GM23338 (cell line): ENCODE results near the gene OR4D11. TPM values are rescaled to one million over a fixed set of nuclear protein-coding genes. Genes with fewer than 3 reads are reported as not detected.

Source experiments
- ATAC-seq: fragments of 200-7000 bp; cut with Tn5 transposase; 3 replicates; pipeline ENCODE4 v1.9.1; 2020
- DNase-seq: peaks from one replicate; pipeline ENCODE4 v3.0.0-alpha.2; 2015; ENCODE audit warnings: low spot score
- H2AFZ ChIP-seq: fragments of 200-600 bp; sonication (generic); 2 replicates; pipeline ENCODE4 v1.8.0; 2016; ENCODE audit warnings: antibody characterized with exemption, mild to moderate bottlenecking, moderate library complexity
- H3F3A ChIP-seq: fragments of 200-600 bp; sonication (generic); replicated peaks from 2 replicates; pipeline ENCODE4 v1.8.0; 2017; ENCODE audit warnings: antibody characterized with exemption, mixed run types, low read depth
- H3K27ac ChIP-seq: fragments of 200-600 bp; sonication (generic); 2 replicates; pipeline ENCODE4 v1.6.1; 2016; ENCODE audit warnings: low read depth
- H3K27me3 ChIP-seq: fragments of 200-600 bp; sonication (generic); 2 replicates; pipeline ENCODE4 v1.8.0; 2016; ENCODE audit warnings: mild to moderate bottlenecking, mixed run types, moderate library complexity; ENCODE audit not compliant: insufficient read depth
- H3K36me3 ChIP-seq: fragments of 200-600 bp; sonication (generic); 2 replicates; pipeline ENCODE4 v1.8.0; 2016; ENCODE audit warnings: mild to moderate bottlenecking; ENCODE audit not compliant: insufficient read depth
- H3K4me1 ChIP-seq: fragments of 200-600 bp; sonication (generic); 2 replicates; pipeline ENCODE4 v1.8.0; 2016; ENCODE audit warnings: mild to moderate bottlenecking, moderate library complexity; ENCODE audit not compliant: insufficient read depth
- H3K4me2 ChIP-seq: fragments of 200-600 bp; sonication (generic); 2 replicates; pipeline ENCODE4 v1.7.1; 2017; ENCODE audit warnings: mixed run types
- H3K4me3 ChIP-seq: fragments of 200-600 bp; sonication (generic); 2 replicates; pipeline ENCODE4 v1.6.1; 2016; ENCODE audit warnings: mixed run types
- H3K79me2 ChIP-seq: fragments of 200-600 bp; sonication (generic); replicated peaks from 2 replicates; pipeline ENCODE4 v1.8.0; 2017; ENCODE audit warnings: mild to moderate bottlenecking; ENCODE audit not compliant: insufficient read depth
- H3K9me2 ChIP-seq: fragments of 200-600 bp; sonication (generic); 2 replicates; pipeline ENCODE4 v1.8.0; 2017; ENCODE audit not compliant: insufficient read depth
- H4K20me1 ChIP-seq: fragments of 200-600 bp; sonication (generic); replicated peaks from 2 replicates; pipeline ENCODE4 v1.8.0; 2017; ENCODE audit warnings: mild to moderate bottlenecking; ENCODE audit not compliant: insufficient read depth
- H3K27ac Mint-ChIP-seq: 2 replicates; pipeline ENCODE4 v1.8.0; 2020; ENCODE audit warnings: inconsistent platforms, mild to moderate bottlenecking, moderate library complexity, mixed read lengths
- H3K27me3 Mint-ChIP-seq: 3 replicates; pipeline ENCODE4 v1.8.0; 2022; ENCODE audit warnings: low read depth, mild to moderate bottlenecking, moderate library complexity, mixed read lengths, inconsistent platforms; ENCODE audit not compliant: insufficient read depth, poor library complexity
- H3K36me3 Mint-ChIP-seq: 3 replicates; pipeline ENCODE4 v1.8.0; 2021; ENCODE audit warnings: low read depth, mild to moderate bottlenecking, inconsistent platforms, moderate library complexity, mixed read lengths
- H3K4me1 Mint-ChIP-seq: 3 replicates; pipeline ENCODE4 v1.8.0; 2020; ENCODE audit warnings: mild to moderate bottlenecking, inconsistent platforms, mixed read lengths
- H3K4me3 Mint-ChIP-seq: 3 replicates; pipeline ENCODE4 v1.8.0; 2021; ENCODE audit warnings: moderate library complexity, mild to moderate bottlenecking, inconsistent platforms, mixed read lengths
- H3K9me3 Mint-ChIP-seq: 3 replicates; pipeline ENCODE4 v1.8.0; 2020; ENCODE audit warnings: moderate library complexity, mild to moderate bottlenecking, inconsistent platforms, mixed read lengths
- CTCF ChIP-seq, 2 experiments: fragments of 200-600 bp in 1 of 2; sonication (generic) in 1 of 2; conservative IDR thresholded peaks; 2 replicates each; pipeline versions ENCODE4 v1.5.1 to v1.6.1; 2016 to 2017; ENCODE audit warnings: antibody characterized with exemption in 2 of 2, low read depth in 2 of 2, mild to moderate bottlenecking in 2 of 2, moderate library complexity in 1 of 2
- EZH2 ChIP-seq: fragments of 200-600 bp; sonication (generic); IDR thresholded peaks from one replicate; pipeline ENCODE4 v1.8.0; 2017; ENCODE audit warnings: antibody characterized with exemption, mild to moderate bottlenecking, low read depth; ENCODE audit not compliant: unreplicated experiment
- EZH2phosphoT487 ChIP-seq: fragments of 200-600 bp; sonication (generic); IDR thresholded peaks from one replicate; pipeline ENCODE4 v1.8.1; 2018; ENCODE audit warnings: antibody characterized with exemption; ENCODE audit not compliant: unreplicated experiment
- JUNB ChIP-seq: IDR thresholded peaks from one replicate; pipeline ENCODE4 v1.6.1; 2016; ENCODE audit warnings: antibody characterized with exemption; ENCODE audit not compliant: unreplicated experiment
- NANOG ChIP-seq: IDR thresholded peaks from 2 replicates; pipeline ENCODE4 v1.6.1; 2016; ENCODE audit warnings: antibody characterized with exemption, borderline replicate concordance
- ZNF331 ChIP-seq: fragments of 250-450 bp; sonication (Bioruptor Pico); IDR thresholded peaks from 2 replicates; pipeline ENCODE4 v1.5.0; 2020; ENCODE audit warnings: low read depth, mild to moderate bottlenecking, moderate library complexity
- polyA plus RNA-seq: library from polyadenylated mRNA; unstranded; fragments of >200 nt; fragmentation: Nextera tagmentation; extraction: Ambion mirVana; gene quantifications from 2 replicates; pipeline ENCODE4 v1.2.1, GENCODE V29; 2016
- total RNA-seq: library from RNA; depleted of rRNA; stranded (reverse); fragments of >200 nt; shearing (Covaris generic); gene quantifications from 2 replicates; pipeline ENCODE4 v1.2.3, GENCODE V29; 2014
- TF ChIP-seq, protein P1 (sequence below): IDR thresholded peaks from 2 replicates; pipeline ENCODE4 v1.6.1; 2016; ENCODE audit warnings: antibody characterized with exemption
- TF ChIP-seq, protein P2 (sequence below): fragments of 250-450 bp; sonication (Bioruptor Pico); IDR thresholded peaks from 2 replicates; pipeline ENCODE4 v1.5.0; 2020; ENCODE audit warnings: mild to moderate bottlenecking, moderate library complexity

OR4D11 gene
- total and polyA plus RNA-seq, 2 experiments from 2014 or later: not detected

- Histone ChIP-seq H3K9me2 (peaks cover 9% of the 10 kb centered on the region; the same call in 1 of the 2 replicates), H3K4me3 (no peak overlapping the region), H2AFZ (peak overlapping the region; percentile 4; the same call in 1 of the 2 replicates), H3K79me2 (no peaks in the 10 kb centered on the region), H3K4me1 (peaks cover 23% of the 10 kb centered on the region), H3K36me3 (no peaks in the 10 kb centered on the region), H4K20me1 (no peaks in the 10 kb centered on the region), H3K27me3 (no peaks in the 10 kb centered on the region), H3K27ac (no peak overlapping the region), H3F3A (no peaks in the 10 kb centered on the region), H3K4me2 (peak overlapping the region; percentile 21; the same call in 1 of the 2 replicates)
- ATAC-seq: peak; percentile 32; the same call in 2 of the 3 replicates
- H3K4me1 Mint-ChIP-seq: peaks cover 27% of the 10 kb centered on the region
- peaks cover 7% of the 10 kb centered on the region for H3K27me3 Mint-ChIP-seq
- H3K36me3 Mint-ChIP-seq: no peaks in the 10 kb centered on the region
- H3K4me3 Mint-ChIP-seq: no peak overlapping the region
- H3K27ac Mint-ChIP-seq: no peak overlapping the region
- DNase-seq: peak; percentile 13
- no peak for TF ChIP-seq NANOG
- TF ChIP-seq, protein P1, sequence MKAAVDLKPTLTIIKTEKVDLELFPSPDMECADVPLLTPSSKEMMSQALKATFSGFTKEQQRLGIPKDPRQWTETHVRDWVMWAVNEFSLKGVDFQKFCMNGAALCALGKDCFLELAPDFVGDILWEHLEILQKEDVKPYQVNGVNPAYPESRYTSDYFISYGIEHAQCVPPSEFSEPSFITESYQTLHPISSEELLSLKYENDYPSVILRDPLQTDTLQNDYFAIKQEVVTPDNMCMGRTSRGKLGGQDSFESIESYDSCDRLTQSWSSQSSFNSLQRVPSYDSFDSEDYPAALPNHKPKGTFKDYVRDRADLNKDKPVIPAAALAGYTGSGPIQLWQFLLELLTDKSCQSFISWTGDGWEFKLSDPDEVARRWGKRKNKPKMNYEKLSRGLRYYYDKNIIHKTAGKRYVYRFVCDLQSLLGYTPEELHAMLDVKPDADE: no peak
- no peak for TF ChIP-seq EZH2phosphoT487
- TF ChIP-seq JUNB: no peak
- TF ChIP-seq, protein P2, sequence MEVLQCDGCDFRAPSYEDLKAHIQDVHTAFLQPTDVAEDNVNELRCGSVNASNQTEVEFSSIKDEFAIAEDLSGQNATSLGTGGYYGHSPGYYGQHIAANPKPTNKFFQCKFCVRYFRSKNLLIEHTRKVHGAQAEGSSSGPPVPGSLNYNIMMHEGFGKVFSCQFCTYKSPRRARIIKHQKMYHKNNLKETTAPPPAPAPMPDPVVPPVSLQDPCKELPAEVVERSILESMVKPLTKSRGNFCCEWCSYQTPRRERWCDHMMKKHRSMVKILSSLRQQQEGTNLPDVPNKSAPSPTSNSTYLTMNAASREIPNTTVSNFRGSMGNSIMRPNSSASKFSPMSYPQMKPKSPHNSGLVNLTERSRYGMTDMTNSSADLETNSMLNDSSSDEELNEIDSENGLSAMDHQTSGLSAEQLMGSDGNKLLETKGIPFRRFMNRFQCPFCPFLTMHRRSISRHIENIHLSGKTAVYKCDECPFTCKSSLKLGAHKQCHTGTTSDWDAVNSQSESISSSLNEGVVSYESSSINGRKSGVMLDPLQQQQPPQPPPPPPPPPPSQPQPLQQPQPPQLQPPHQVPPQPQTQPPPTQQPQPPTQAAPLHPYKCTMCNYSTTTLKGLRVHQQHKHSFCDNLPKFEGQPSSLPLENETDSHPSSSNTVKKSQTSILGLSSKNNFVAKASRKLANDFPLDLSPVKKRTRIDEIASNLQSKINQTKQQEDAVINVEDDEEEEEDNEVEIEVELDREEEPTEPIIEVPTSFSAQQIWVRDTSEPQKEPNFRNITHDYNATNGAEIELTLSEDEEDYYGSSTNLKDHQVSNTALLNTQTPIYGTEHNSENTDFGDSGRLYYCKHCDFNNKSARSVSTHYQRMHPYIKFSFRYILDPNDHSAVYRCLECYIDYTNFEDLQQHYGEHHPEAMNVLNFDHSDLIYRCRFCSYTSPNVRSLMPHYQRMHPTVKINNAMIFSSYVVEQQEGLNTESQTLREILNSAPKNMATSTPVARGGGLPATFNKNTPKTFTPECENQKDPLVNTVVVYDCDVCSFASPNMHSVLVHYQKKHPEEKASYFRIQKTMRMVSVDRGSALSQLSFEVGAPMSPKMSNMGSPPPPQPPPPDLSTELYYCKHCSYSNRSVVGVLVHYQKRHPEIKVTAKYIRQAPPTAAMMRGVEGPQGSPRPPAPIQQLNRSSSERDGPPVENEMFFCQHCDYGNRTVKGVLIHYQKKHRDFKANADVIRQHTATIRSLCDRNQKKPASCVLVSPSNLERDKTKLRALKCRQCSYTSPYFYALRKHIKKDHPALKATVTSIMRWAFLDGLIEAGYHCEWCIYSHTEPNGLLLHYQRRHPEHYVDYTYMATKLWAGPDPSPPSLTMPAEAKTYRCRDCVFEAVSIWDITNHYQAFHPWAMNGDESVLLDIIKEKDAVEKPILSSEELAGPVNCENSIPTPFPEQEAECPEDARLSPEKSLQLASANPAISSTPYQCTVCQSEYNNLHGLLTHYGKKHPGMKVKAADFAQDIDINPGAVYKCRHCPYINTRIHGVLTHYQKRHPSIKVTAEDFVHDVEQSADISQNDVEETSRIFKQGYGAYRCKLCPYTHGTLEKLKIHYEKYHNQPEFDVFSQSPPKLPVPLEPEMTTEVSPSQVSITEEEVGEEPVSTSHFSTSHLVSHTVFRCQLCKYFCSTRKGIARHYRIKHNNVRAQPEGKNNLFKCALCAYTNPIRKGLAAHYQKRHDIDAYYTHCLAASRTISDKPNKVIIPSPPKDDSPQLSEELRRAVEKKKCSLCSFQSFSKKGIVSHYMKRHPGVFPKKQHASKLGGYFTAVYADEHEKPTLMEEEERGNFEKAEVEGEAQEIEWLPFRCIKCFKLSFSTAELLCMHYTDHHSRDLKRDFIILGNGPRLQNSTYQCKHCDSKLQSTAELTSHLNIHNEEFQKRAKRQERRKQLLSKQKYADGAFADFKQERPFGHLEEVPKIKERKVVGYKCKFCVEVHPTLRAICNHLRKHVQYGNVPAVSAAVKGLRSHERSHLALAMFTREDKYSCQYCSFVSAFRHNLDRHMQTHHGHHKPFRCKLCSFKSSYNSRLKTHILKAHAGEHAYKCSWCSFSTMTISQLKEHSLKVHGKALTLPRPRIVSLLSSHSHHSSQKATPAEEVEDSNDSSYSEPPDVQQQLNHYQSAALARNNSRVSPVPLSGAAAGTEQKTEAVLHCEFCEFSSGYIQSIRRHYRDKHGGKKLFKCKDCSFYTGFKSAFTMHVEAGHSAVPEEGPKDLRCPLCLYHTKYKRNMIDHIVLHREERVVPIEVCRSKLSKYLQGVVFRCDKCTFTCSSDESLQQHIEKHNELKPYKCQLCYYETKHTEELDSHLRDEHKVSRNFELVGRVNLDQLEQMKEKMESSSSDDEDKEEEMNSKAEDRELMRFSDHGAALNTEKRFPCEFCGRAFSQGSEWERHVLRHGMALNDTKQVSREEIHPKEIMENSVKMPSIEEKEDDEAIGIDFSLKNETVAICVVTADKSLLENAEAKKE (CRISPR knock-in tag): no peak
- no peaks in the 10 kb centered on the region for H3K9me3 Mint-ChIP-seq
Measured at GRCh38 chr11:59528711-59529110, 25.3 kb downstream of the OR4D11 start.

GRCh38 chr11:59532620-59533019, 29.2 kb downstream of the OR4D11 start:
- Mint-ChIP-seq H3K27ac (no peak overlapping the region), H3K4me1 (peaks cover 19% of the 10 kb centered on the region), H3K36me3 (no peaks in the 10 kb centered on the region), H3K9me3 (no peaks in the 10 kb centered on the region), H3K27me3 (peaks cover 4% of the 10 kb centered on the region), H3K4me3 (no peak overlapping the region)
- Histone ChIP-seq H3K9me2 (peaks cover 9% of the 10 kb centered on the region; the same call in 1 of the 2 replicates), H3F3A (no peaks in the 10 kb centered on the region), H3K36me3 (no peaks in the 10 kb centered on the region), H4K20me1 (no peaks in the 10 kb centered on the region), H3K79me2 (no peaks in the 10 kb centered on the region), H3K27ac (no peak overlapping the region), H3K4me3 (no peak overlapping the region), H3K4me2 (no peak overlapping the region), H2AFZ (no peak overlapping the region), H3K27me3 (no peaks in the 10 kb centered on the region), H3K4me1 (peaks cover 20% of the 10 kb centered on the region)
- DNase-seq (no peak), ATAC-seq (no peak)
- no peak for TF ChIP-seq NANOG
- no peak for TF ChIP-seq EZH2
- TF ChIP-seq ZNF331: no peak
- TF ChIP-seq, protein P1: no peak
- TF ChIP-seq CTCF (conservative IDR thresholded peaks at IDR 0.05; ENCODE audit: low read depth in 2 of 2): no peak
